G401.6 (cell line): Measurements from ENCODE around the gene RRP9.

Experiments
- FAIRE-seq: peaks from 2 replicates; lab custom pipeline; 2012; peaks lifted over from hg19 to GRCh38; lab: Jason Lieb, UNC

RRP9 gene

GRCh38 chr3:51971350-51971749 lies 29.6 kb upstream of the RRP9 start:
- no peak for FAIRE-seq

GRCh38 chr3:51970606-51971300 lies 29.0 kb upstream of the RRP9 start:
- no peak for FAIRE-seq

- no peak for FAIRE-seq
Observed at GRCh38 chr3:51969841-51970240, 28.1 kb upstream of the RRP9 start.

- no peak for FAIRE-seq
Observed at GRCh38 chr3:51968883-51969678, 27.4 kb upstream of the RRP9 start.

GRCh38 chr3:51968170-51968775 lies 26.6 kb upstream of the RRP9 start:
- no peak for FAIRE-seq

GRCh38 chr3:51967384-51968169 lies 25.9 kb upstream of the RRP9 start, which contains the start of gene PCBP4:
Gene PCBP4 (minus strand): TSS chr3:51967454. CDS start chr3:51961240, 6,214 bp downstream.
- FAIRE-seq, result no peak

GRCh38 chr3:51966922-51967383 lies 25.2 kb upstream of the RRP9 start:
- no peak for FAIRE-seq

- FAIRE-seq, result no peak
Observed at GRCh38 chr3:51966486-51966885, 24.8 kb upstream of the RRP9 start.

- no peak for FAIRE-seq
Observed at GRCh38 chr3:51966016-51966415, 24.3 kb upstream of the RRP9 start.

- no peak for FAIRE-seq
Observed at GRCh38 chr3:51964521-51964920, 22.8 kb upstream of the RRP9 start.

- no peak for FAIRE-seq
Observed at GRCh38 chr3:51963951-51964451, 22.3 kb upstream of the RRP9 start.

- FAIRE-seq, result no peak
Observed at GRCh38 chr3:51962854-51963530, 21.3 kb upstream of the RRP9 start.

GRCh38 chr3:51961602-51962569 lies 20.2 kb upstream of the RRP9 start:
- no peak for FAIRE-seq

- FAIRE-seq, result no peak
Observed at GRCh38 chr3:51961011-51961410, 19.3 kb upstream of the RRP9 start.

- no peak for FAIRE-seq
Observed at GRCh38 chr3:51960386-51960785, 18.7 kb upstream of the RRP9 start.

GRCh38 chr3:51959651-51960050 lies 17.9 kb upstream of the RRP9 start:
- FAIRE-seq, result no peak

GRCh38 chr3:51958603-51959521 lies 17.2 kb upstream of the RRP9 start:
- FAIRE-seq, result no peak

GRCh38 chr3:51957520-51958205 lies 16.0 kb upstream of the RRP9 start:
- FAIRE-seq, result no peak
